GM18498 (cell line): ENCODE measurements around the gene PARD3B.

ENCODE experiments used
- ATAC-seq: cut with Tn5 transposase; IDR thresholded peaks from one replicate; pipeline ENCODE4 v1.9.1; 2021; ENCODE audit warnings: mild to moderate bottlenecking, moderate library complexity; ENCODE audit not compliant: unreplicated experiment

The PARD3B gene

GRCh38 chr2:205619600-205619999 lies 1074.3 kb downstream of the PARD3B start:
- ATAC-seq = no peak

GRCh38 chr2:205627085-205627484 lies 1081.8 kb downstream of the PARD3B start:
- ATAC-seq = no peak

GRCh38 chr2:205628422-205628821 lies 1083.1 kb downstream of the PARD3B start:
- no peak for ATAC-seq

- ATAC-seq = no peak
Measured at GRCh38 chr2:205629091-205629776, 1084.0 kb downstream of the PARD3B start.

GRCh38 chr2:205633994-205634393 lies 1088.7 kb downstream of the PARD3B start:
- no peak for ATAC-seq

- no peak for ATAC-seq
Measured at GRCh38 chr2:205636549-205637319, 1091.5 kb downstream of the PARD3B start.

GRCh38 chr2:205637320-205637602 lies 1092.0 kb downstream of the PARD3B start:
- ATAC-seq = no peak

- ATAC-seq = no peak
Measured at GRCh38 chr2:205637779-205638503, 1092.7 kb downstream of the PARD3B start.

- ATAC-seq = no peak
Measured at GRCh38 chr2:205640716-205641115, 1095.4 kb downstream of the PARD3B start.

GRCh38 chr2:205642599-205643356 lies 1097.5 kb downstream of the PARD3B start:
- ATAC-seq = no peak

GRCh38 chr2:205643391-205643885 lies 1098.2 kb downstream of the PARD3B start:
- no peak for ATAC-seq

- ATAC-seq = no peak
Measured at GRCh38 chr2:205644018-205644417, 1098.7 kb downstream of the PARD3B start.

- ATAC-seq = peak; percentile 98
Measured at GRCh38 chr2:205646680-205647079, 1101.4 kb downstream of the PARD3B start.

GRCh38 chr2:205650450-205650849 lies 1105.2 kb downstream of the PARD3B start:
- no peak for ATAC-seq

GRCh38 chr2:205650931-205651330 lies 1105.7 kb downstream of the PARD3B start:
- no peak for ATAC-seq

GRCh38 chr2:205651719-205652118 lies 1106.4 kb downstream of the PARD3B start:
- no peak for ATAC-seq

GRCh38 chr2:205654878-205655605 lies 1109.8 kb downstream of the PARD3B start:
- ATAC-seq = no peak

- no peak for ATAC-seq
Measured at GRCh38 chr2:205655779-205656456, 1110.6 kb downstream of the PARD3B start.

GRCh38 chr2:205656461-205656860 lies 1111.2 kb downstream of the PARD3B start:
- no peak for ATAC-seq

GRCh38 chr2:205656941-205657340 lies 1111.7 kb downstream of the PARD3B start:
- no peak for ATAC-seq
